Testis (tissue), 3 donors: ENCODE data around the gene ME3. TPM values are rescaled to one million over a fixed set of nuclear protein-coding genes. Genes with fewer than 3 reads are reported as not detected.

Source experiments
- DNase-seq: peaks from one replicate; pipeline ENCODE4 v3.0.0-alpha.2; 2019
- H3K27ac ChIP-seq, 2 donors: fragments of 200-600 bp; sonication (generic); one replicate each; pipeline ENCODE4 v1.5.1; 2019
- H3K27me3 ChIP-seq: fragments of 200-600 bp; sonication (generic); one replicate; pipeline ENCODE4 v1.5.1; 2019
- H3K36me3 ChIP-seq: fragments of 200-600 bp; sonication (generic); one replicate; pipeline ENCODE4 v1.5.1; 2017; ENCODE audit warnings: low read depth; ENCODE audit errors: missing control alignments
- H3K4me1 ChIP-seq: fragments of 200-600 bp; sonication (generic); one replicate; pipeline ENCODE4 v1.5.1; 2019
- H3K4me3 ChIP-seq, 2 donors: fragments of 200-600 bp; sonication (generic); one replicate each; pipeline ENCODE4 v1.5.1; 2017 to 2019
- H3K9me3 ChIP-seq: fragments of 200-600 bp; sonication (generic); one replicate; pipeline ENCODE4 v1.5.1; 2017
- POLR2A ChIP-seq: fragments of 450-650 bp; IDR thresholded peaks from one replicate; pipeline ENCODE4 v1.6.1; 2017; ENCODE audit warnings: antibody characterized with exemption, mild to moderate bottlenecking, moderate library complexity
- WGBS, 2 donors: methylation state at CpG; one replicate each; pipeline ENCODE4 v1.1.5; 2018; 5-methylcytosine and 5-hydroxymethylcytosine counted together
- intact Hi-C: fragments of 100-400 bp; cut with DNase I; formaldehyde crosslinking; loops from one replicate; pipeline ENCODE4 v1.15.1; 2023; ENCODE audit warnings: low total_unique reads
- polyA plus RNA-seq: library from polyadenylated mRNA; stranded (reverse); fragments of 350-450 nt; fragmentation: Illumina TruSeq; extraction: RNeasy Lipid Tissue Mini Kit (QIAGEN cat#74804); gene quantifications from one replicate; pipeline ENCODE4 v1.2.3, GENCODE V29; 2014; ENCODE audit warnings: low read depth, low replicate concordance; ENCODE audit not compliant: insufficient read depth
- total RNA-seq, 2 donors: library from RNA; depleted of rRNA; stranded (reverse); fragments of >200 nt; gene quantifications; one replicate each; pipeline ENCODE4 v1.2.3, GENCODE V29; 2016
- TF ChIP-seq, protein P1 (sequence below), 3 experiments: fragments of 450-650 bp in 2 of 3; fragments of 200-600 bp in 1 of 3; sonication (generic) in 1 of 3; IDR thresholded peaks; one replicate each; pipeline ENCODE4 v1.5.1; 2016 to 2019; ENCODE audit warnings: antibody characterized with exemption in 3 of 3, mild to moderate bottlenecking in 2 of 3, moderate library complexity in 1 of 3

The ME3 gene
- total and polyA plus RNA-seq, 3 donors from 2014 or later: 26.7 to 170 (median 115) TPM

DNA sequence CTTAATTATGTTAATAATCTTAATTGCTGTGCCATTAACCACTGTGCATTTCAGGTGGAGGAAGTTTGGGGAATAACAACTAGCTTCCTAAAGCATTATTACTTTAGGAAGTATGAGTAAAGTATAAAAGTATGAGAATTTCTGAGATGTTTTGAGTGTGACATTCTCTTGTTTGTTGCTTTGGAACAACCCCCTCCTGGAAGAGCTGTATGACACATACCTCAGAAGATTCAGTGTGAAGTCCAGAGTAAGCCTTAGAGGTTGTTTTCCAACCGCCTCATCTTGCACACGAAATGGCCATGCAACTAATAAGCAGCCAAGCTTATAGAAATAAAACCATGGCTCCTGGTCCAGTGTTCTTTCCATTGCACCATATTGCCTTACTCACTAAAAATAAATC lies 276.0 kb downstream of the ME3 start:
- Histone ChIP-seq H3K36me3 (no peaks in the 10 kb centered on the region), H3K27ac (no peak overlapping the region), H3K4me1 (peaks cover 6% of the 10 kb centered on the region), H3K4me3 (no peak overlapping the region), H3K9me3 (no peaks in the 10 kb centered on the region), H3K27me3 (no peaks in the 10 kb centered on the region)
- WGBS, 2 donors: 89 to 93% methylated on average over 2 of the region's 2 CpGs
- intact Hi-C loops: no loop called here
- no peak for DNase-seq
- no peak for TF ChIP-seq POLR2A
- TF ChIP-seq, protein P1, sequence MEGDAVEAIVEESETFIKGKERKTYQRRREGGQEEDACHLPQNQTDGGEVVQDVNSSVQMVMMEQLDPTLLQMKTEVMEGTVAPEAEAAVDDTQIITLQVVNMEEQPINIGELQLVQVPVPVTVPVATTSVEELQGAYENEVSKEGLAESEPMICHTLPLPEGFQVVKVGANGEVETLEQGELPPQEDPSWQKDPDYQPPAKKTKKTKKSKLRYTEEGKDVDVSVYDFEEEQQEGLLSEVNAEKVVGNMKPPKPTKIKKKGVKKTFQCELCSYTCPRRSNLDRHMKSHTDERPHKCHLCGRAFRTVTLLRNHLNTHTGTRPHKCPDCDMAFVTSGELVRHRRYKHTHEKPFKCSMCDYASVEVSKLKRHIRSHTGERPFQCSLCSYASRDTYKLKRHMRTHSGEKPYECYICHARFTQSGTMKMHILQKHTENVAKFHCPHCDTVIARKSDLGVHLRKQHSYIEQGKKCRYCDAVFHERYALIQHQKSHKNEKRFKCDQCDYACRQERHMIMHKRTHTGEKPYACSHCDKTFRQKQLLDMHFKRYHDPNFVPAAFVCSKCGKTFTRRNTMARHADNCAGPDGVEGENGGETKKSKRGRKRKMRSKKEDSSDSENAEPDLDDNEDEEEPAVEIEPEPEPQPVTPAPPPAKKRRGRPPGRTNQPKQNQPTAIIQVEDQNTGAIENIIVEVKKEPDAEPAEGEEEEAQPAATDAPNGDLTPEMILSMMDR (IDR thresholded peaks at IDR 0.05): no peak

DNA sequence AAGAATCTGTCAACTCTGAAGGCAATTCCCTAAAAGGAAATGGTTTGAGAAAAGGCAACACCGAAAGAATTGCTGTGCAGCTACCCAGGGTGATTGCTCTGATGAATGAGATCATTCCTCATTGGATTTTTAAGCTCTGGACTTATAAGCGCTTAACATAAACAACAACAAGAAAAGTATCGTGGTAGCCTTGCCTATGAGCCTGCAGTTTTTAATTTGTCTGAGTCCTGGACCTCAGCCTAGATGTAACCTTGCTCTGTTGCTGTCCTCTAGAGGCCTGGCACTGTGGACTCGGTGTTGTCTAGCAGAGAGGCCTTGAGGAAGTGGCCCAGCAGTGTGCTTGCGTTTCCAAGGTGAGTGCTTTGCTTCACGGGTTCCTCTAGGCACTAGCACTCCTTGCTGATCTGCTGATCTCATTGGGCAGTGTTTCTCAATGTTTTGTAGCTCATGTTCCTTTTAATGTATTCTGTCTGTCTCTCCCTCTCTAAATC lies 277.3 kb downstream of the ME3 start:
- peak; percentile 58 for DNase-seq
- peaks cover 6% of the 10 kb centered on the region for H3K4me1 ChIP-seq
- intact Hi-C loops: no loop called here
- TF ChIP-seq, protein P1 (IDR thresholded peaks at IDR 0.05): no peak
- TF ChIP-seq POLR2A: no peak
- H3K4me3 ChIP-seq: no peak overlapping the region
- no peak overlapping the region for H3K27ac ChIP-seq
- no peaks in the 10 kb centered on the region for H3K9me3 ChIP-seq
- WGBS, 2 donors: 35 to 59% methylated on average over 6 of the region's 6 CpGs
- H3K27me3 ChIP-seq: no peaks in the 10 kb centered on the region
- H3K36me3 ChIP-seq: no peaks in the 10 kb centered on the region

Other genes with a start within 250 kb of the ME3 start
- 100 to 1,000 TPM in 1 of 2 donors, 10 to 100 TPM in 1; 51.0 to 117 TPM for gene PRSS23, start 127.9 kb upstream of the ME3 start, total RNA-seq
- 98.9 TPM for gene PRSS23, start 127.9 kb upstream of the ME3 start, polyA plus RNA-seq